GM12878 (cell line): ENCODE results near the gene CSTF1. TPM values are rescaled to one million over a fixed set of nuclear protein-coding genes. Genes with fewer than 3 reads are reported as not detected.

Source experiments
- ATAC-seq: fragments of 200-7000 bp; cut with Tn5 transposase; 3 replicates; pipeline ENCODE4 v1.9.1; 2020; ENCODE audit warnings: mild to moderate bottlenecking, moderate library complexity
- BruUV-seq: library from RNA; stranded (reverse); fragments of 400-500 nt; replicated peaks from 2 replicates; lab custom pipeline; 2021; lab: Mats Ljungman, UMichigan
- CTCF ChIA-PET: fragments of 300-600 bp; sonication (Branson Sonifier 250); formaldehyde crosslinking; extraction: SDS; loops from one replicate; lab custom pipeline; 2021; ENCODE audit warnings: inconsistent platforms; lab: Yijun Ruan, JAX
- POLR2A ChIA-PET: fragments of 350-600 bp; formaldehyde crosslinking; extraction: SDS; loops from one replicate; lab custom pipeline; 2021; ENCODE audit warnings: inconsistent platforms; lab: Charles Lee
- RAD21 ChIA-PET: fragments of 300-600 bp; sonication (Branson Sonifier 250); formaldehyde crosslinking; loops from one replicate; lab custom pipeline; 2023; ENCODE audit warnings: antibody characterized with exemption; ENCODE audit not compliant: unreplicated experiment; lab: Charles Lee
- SMC1A ChIA-PET: fragments of 300-600 bp; sonication (Branson Sonifier 250); formaldehyde crosslinking; loops from one replicate; lab custom pipeline; 2023; ENCODE audit not compliant: unreplicated experiment, uncharacterized antibody; lab: Charles Lee
- DNase-seq: peaks from one replicate; pipeline ENCODE4 v3.0.0-alpha.2; 2011; ENCODE audit warnings: low read depth, low spot score
- FAIRE-seq: peaks from 3 replicates; lab custom pipeline; 2011; peaks lifted over from hg19 to GRCh38; lab: Jason Lieb, UNC
- H2AFZ ChIP-seq: 2 replicates; pipeline ENCODE4 v1.6.0; 2011; ENCODE audit warnings: low read depth, low read length, control low read depth; ENCODE audit not compliant: control insufficient read depth
- H3K27ac ChIP-seq: 2 replicates; pipeline ENCODE4 v1.5.1; 2011; ENCODE audit warnings: control low read depth; ENCODE audit not compliant: control insufficient read depth, insufficient read depth
- H3K27me3 ChIP-seq, 2 experiments: replicated peaks in 1 of 2; 2 replicates each; pipeline versions ENCODE4 v1.6.0 to v1.6.1; 2011; ENCODE audit warnings: low read length in 1 of 2; ENCODE audit not compliant: control insufficient read depth in 2 of 2, insufficient read depth in 2 of 2
- H3K36me3 ChIP-seq, 2 experiments: 2 replicates each; pipeline ENCODE4 v1.5.1; 2011; ENCODE audit warnings: low read length in 1 of 2; ENCODE audit not compliant: control insufficient read depth in 2 of 2, insufficient read depth in 2 of 2
- H3K4me1 ChIP-seq: 2 replicates; pipeline ENCODE4 v1.6.1; 2011; ENCODE audit warnings: mild to moderate bottlenecking, low read length, moderate library complexity, mixed read lengths; ENCODE audit not compliant: control insufficient read depth, insufficient read depth
- H3K4me2 ChIP-seq: 2 replicates; pipeline ENCODE4 v1.6.0; 2011; ENCODE audit warnings: control low read depth; ENCODE audit not compliant: control insufficient read depth, insufficient read depth
- H3K4me3 ChIP-seq: fragments of 200-600 bp; sonication (generic); 2 replicates; pipeline ENCODE4 v1.5.1; 2016
- H3K79me2 ChIP-seq: 2 replicates; pipeline ENCODE4 v1.6.0; 2011; ENCODE audit warnings: low read length; ENCODE audit not compliant: control insufficient read depth, insufficient read depth
- H3K9ac ChIP-seq: 2 replicates; pipeline ENCODE4 v1.8.0; 2011; ENCODE audit warnings: low read length, control low read depth, mixed read lengths; ENCODE audit not compliant: control insufficient read depth, insufficient read depth
- H3K9me3 ChIP-seq: replicated peaks from 3 replicates; pipeline ENCODE4 v1.5.1; 2011; ENCODE audit warnings: mild to moderate bottlenecking, low read length; ENCODE audit not compliant: control insufficient read depth, insufficient read depth
- H4K20me1 ChIP-seq: 2 replicates; pipeline ENCODE4 v1.6.0; 2011; ENCODE audit not compliant: control insufficient read depth, insufficient read depth
- HDAC6 ChIP-seq: fragments of 200-600 bp; sonication (generic); IDR thresholded peaks from one replicate; pipeline ENCODE4 v1.8.0; 2017; ENCODE audit warnings: antibody characterized with exemption; ENCODE audit not compliant: unreplicated experiment
- SMARCA5 ChIP-seq: fragments of 450-650 bp; IDR thresholded peaks from 2 replicates; pipeline ENCODE4 v1.6.1; 2017; ENCODE audit warnings: mild to moderate bottlenecking
- ZBTB4 ChIP-seq: fragments of 450-650 bp; formaldehyde crosslinking; IDR thresholded peaks from 2 replicates; pipeline ENCODE4 v1.4.0; 2022; ENCODE audit warnings: mild to moderate bottlenecking, moderate library complexity
- WGBS: methylation state at CpG from one replicate; pipeline ENCODE4 v1.1.6; 2016; ENCODE audit warnings: low lambda C conversion rate; ENCODE audit not compliant: insufficient replicate concordance, insufficient coverage; ENCODE audit errors: missing lambda C conversion rate; 5-methylcytosine and 5-hydroxymethylcytosine counted together
- in situ Hi-C: fragments of 300-500 bp; cut with MboI; formaldehyde crosslinking; loops from 9 replicates; pipeline ENCODE4 v1.14.3; 2018; ENCODE audit warnings: mixed read lengths
- intact Hi-C: fragments of 100-400 bp; cut with micrococcal nuclease; formaldehyde crosslinking; loops from one replicate; pipeline ENCODE4 v1.14.2; 2022; ENCODE audit not compliant: unreplicated experiment
- polyA plus RNA-seq, 11 experiments: library from polyadenylated mRNA; depleted of rRNA in 4 of 11; unstranded in 6 of 11; stranded (reverse) in 5 of 11; fragments of >200 nt; fragmentation: Nextera tagmentation in 4 of 11; fragmentation: Illumina TruSeq in 1 of 11; extraction: Ambion mirVana in 4 of 11; extraction: Trizol in 1 of 11; gene quantifications; 1 replicate in 1 of 11; 2 replicates in 10 of 11; pipeline versions ENCODE4 v1.2.1 to v1.2.3, GENCODE V29; 2011 to 2016; ENCODE audit warnings: inconsistent platforms in 2 of 11, missing spikeins in 2 of 11, low read depth in 1 of 11
- total RNA-seq, 4 experiments: library from RNA; depleted of rRNA in 3 of 4; stranded (reverse); fragments of >200 nt in 3 of 4; fragmentation: Illumina TruSeq in 1 of 4; extraction: Trizol in 1 of 4; gene quantifications; 2 replicates each; pipeline versions ENCODE4 v1.2.1 to v1.2.3, GENCODE V29; 2013 to 2021

The CSTF1 gene
- total and polyA plus RNA-seq, 10 of the 15 experiments (the other 5 are each of a cell fraction or from before 2014, with no cell fraction given) = 41.8 to 89.1 (median 50.1) TPM

- Histone ChIP-seq H3K4me2 (no peak overlapping the region), H3K79me2 (no peaks in the 10 kb centered on the region), H2AFZ (no peak overlapping the region), H3K9me3 (no peaks in the 10 kb centered on the region), H3K27ac (no peak overlapping the region), H3K4me1 (peaks cover 10% of the 10 kb centered on the region), H3K36me3 (no peaks in the 10 kb centered on the region), H3K9ac (no peak overlapping the region), H3K27me3 (no peaks in the 10 kb centered on the region), H4K20me1 (no peaks in the 10 kb centered on the region), H3K4me3 (no peak overlapping the region)
- DNase-seq (no peak), FAIRE-seq (no peak), ATAC-seq (no peak)
- ChIA-PET RAD21 (interaction anchor here (0.7 kb wide), 1 partner anchor 38 kb away, joined by 5 read pairs; no protein-coding TSS in a partner anchor), CTCF (no interaction called here), POLR2A (interaction anchor here (0.7 kb wide), 1 partner anchor 1041 kb away, joined by 4 read pairs; no protein-coding TSS in a partner anchor), SMC1A (interaction anchor here (1.9 kb wide), 1 partner anchor 8 kb away, joined by 5 read pairs; no protein-coding TSS in a partner anchor)
- TF ChIP-seq ZBTB4 = no peak
- no peak for TF ChIP-seq HDAC6
- TF ChIP-seq SMARCA5 = no peak
- intact Hi-C loops = no loop called here
- in situ Hi-C loops = no loop called here
- WGBS = 78% methylated on average over 3 of the region's 3 CpGs
- no TSS peak for BruUV-seq
Observed at GRCh38 chr20:56431471-56431870, 39.0 kb downstream of the CSTF1 start.
